Heart right ventricle (tissue), 16 donors: Measurements from ENCODE around the gene CTNNA1. TPM values are rescaled to one million over a fixed set of nuclear protein-coding genes. Genes with fewer than 3 reads are reported as not detected.

Experiments used
- ATAC-seq, 8 donors: fragments of 200-7000 bp; cut with Tn5 transposase; one replicate each; pipeline ENCODE4 v1.9.1; 2020; ENCODE audit warnings: mild to moderate bottlenecking in 8 of 8, moderate library complexity in 8 of 8, moderate number of reproducible peaks in 1 of 8
- DNase-seq, 2 donors: peaks; one replicate each; pipeline ENCODE4 v3.0.0-alpha.2; 2020
- H3K27ac ChIP-seq, 10 donors: fragments of 200-600 bp; sonication (generic) in 2 of 10; one replicate each; pipeline versions ENCODE4 v1.5.0 to v1.8.0; 2020 to 2022; ENCODE audit warnings: mild to moderate bottlenecking in 3 of 10
- H3K27me3 ChIP-seq, 7 donors: fragments of 200-600 bp; one replicate each; pipeline ENCODE4 v1.8.0; 2021 to 2022; ENCODE audit warnings: mild to moderate bottlenecking in 2 of 7
- H3K36me3 ChIP-seq, 9 donors: fragments of 200-600 bp; sonication (generic) in 1 of 9; one replicate each; pipeline versions ENCODE4 v1.5.0 to v1.8.0; 2020 to 2022; ENCODE audit warnings: mild to moderate bottlenecking in 2 of 9
- H3K4me1 ChIP-seq, 9 donors: fragments of 200-600 bp; sonication (generic) in 1 of 9; one replicate each; pipeline versions ENCODE4 v1.5.0 to v1.8.0; 2020 to 2022; ENCODE audit warnings: mild to moderate bottlenecking in 4 of 9
- H3K4me3 ChIP-seq, 10 donors: fragments of 200-600 bp; sonication (generic) in 2 of 10; one replicate each; pipeline versions ENCODE4 v1.5.0 to v1.8.0; 2020 to 2022; ENCODE audit warnings: mild to moderate bottlenecking in 7 of 10, moderate library complexity in 2 of 10
- H3K9me3 ChIP-seq, 11 donors: fragments of 200-600 bp in 10 of 11; sonication (generic) in 2 of 11; one replicate each; pipeline versions ENCODE4 v1.5.0 to v1.8.0; 2013 to 2022; ENCODE audit warnings: mild to moderate bottlenecking in 2 of 11, control low read depth in 1 of 11, moderate library complexity in 1 of 11
- WGBS, 2 donors: extraction: QIAGEN DNeasy Blood & Tissue Kit; methylation state at CpG; one replicate each; pipeline ENCODE4 v1.1.7; 2013; ENCODE audit warnings: inconsistent platforms in 1 of 2; 5-methylcytosine and 5-hydroxymethylcytosine counted together
- intact Hi-C, 10 donors: fragments of 100-400 bp; cut with DNase I; formaldehyde crosslinking; loops; one replicate each; pipeline versions ENCODE4 v1.11.1 to v1.14.2; 2022
- polyA plus RNA-seq, 2 donors: library from polyadenylated mRNA; stranded (reverse); fragments of 200-250 nt; gene quantifications; one replicate each; pipeline ENCODE4 v1.2.3, GENCODE V29; 2013
- total RNA-seq, 10 donors: library from RNA; stranded (reverse); fragmentation: NEBNext Ultra II Directional in 3 of 10; extraction: Animal tissue kit (Norgen Biotek cat#: 25700) in 3 of 10; gene quantifications; one replicate each; pipeline versions ENCODE4 v1.2.1 to v1.2.4, GENCODE V29; 2021 to 2023
- TF ChIP-seq, protein P1 (sequence below), 9 donors: fragments of 200-600 bp; sonication (generic) in 2 of 9; IDR thresholded peaks; one replicate each; pipeline versions ENCODE4 v1.5.0 to v1.8.0; 2021 to 2022; ENCODE audit warnings: antibody characterized with exemption in 9 of 9, mild to moderate bottlenecking in 5 of 9, moderate library complexity in 1 of 9
- donor health status: Arrhythmogenic right ventricular cardiomyopathy.
- donor health status: ischemic (EF 13 %, LVEDD 7.1; RV severe dilation, severe dysfunction).
- donor health status: healthy with polysubstance abuse.
- donor health status: DM: no; HTN: yes; CAD: no.
- donor health status: DM: no; HTN: no; CAD: no.
- donor health status: ischemic (EF 25% LVEDD 6.9; RV normal size, moderate dysfunction).
- donor health status: ischemic (EF 25% LVEDD 5.7; RV mildly dilated, moderate dysfunction).
- donor health status: healthy.
- donor health status: DM: yes; HTN: yes; CAD: no.
- donor health status: Ischemic cardiomyopathy.
- donor health status: ischemic (EF 35%, LVEDD 5.7; RV mildly dilated, moderate dysfunction).
- donor health status: nonischemic (EF 11% LVEDD 7.7; RV severe dilation, severe dysfunction).
- donor health status: DM: yes; HTN: yes; CAD: no.
- donor health status: PGD.
- donor health status: ischemic (EF 29% LVEDD 5.4; RV normal size, mild dysfunction).
- donor health status: nonischemic (EF 23%, LVEDD 6.1; RV moderate dilation, normal function).

CTNNA1 gene
- total and polyA plus RNA-seq, 12 donors = 128 to 416 (median 379) TPM

DNA sequence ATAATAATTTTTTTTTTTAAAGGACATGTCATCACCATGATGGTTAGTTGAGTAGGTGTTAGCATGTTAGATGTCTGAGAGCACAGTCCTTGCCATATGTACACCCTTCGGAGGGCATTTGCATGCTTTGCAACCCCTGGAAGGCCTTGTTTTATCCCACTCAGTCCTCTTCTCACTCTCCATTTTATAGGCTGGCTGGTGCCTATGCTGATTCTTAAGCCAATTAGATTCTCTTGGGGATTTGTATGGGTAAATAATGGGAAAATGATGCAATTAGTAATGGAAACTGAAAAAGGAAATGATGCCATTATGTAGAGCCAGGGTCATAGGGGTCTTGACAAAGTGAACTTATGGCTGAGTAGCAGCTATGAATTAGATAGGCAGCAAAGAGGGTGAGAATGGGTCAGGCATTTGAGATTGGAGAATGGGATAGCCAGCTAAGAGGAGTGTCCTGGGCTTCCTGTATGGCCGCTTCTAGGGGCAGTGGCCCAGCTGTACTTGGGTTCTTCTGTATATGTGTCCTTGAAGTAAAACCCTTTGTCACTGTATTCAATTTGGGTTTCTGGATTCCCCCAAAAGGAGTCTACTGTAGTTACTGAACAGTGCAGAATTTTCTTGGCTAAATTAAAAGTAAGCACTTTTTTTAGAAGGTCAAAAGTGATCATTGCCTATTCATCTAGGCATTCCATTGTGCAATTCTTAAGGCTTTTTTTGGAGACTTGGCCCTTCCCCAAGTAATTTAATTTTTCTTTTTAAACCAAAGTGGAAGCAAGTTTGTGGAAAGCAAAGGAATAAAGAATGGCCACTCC lies 90.3 kb downstream of the CTNNA1 start:
- intact Hi-C loops = no loop called here
- Histone ChIP-seq H3K27ac (peak overlapping the region in 2 of 10 donors; percentile 1 to 41), H3K36me3 (peaks cover 0 to 11% (median 0%) of the 10 kb centered on the region in 9 donors), H3K9me3 (no peaks in the 10 kb centered on the region), H3K4me1 (peaks cover 15 to 82% (median 61%) of the 10 kb centered on the region in 9 donors), H3K27me3 (no peaks in the 10 kb centered on the region), H3K4me3 (no peak overlapping the region)
- 90 to 96% methylated on average over 2 of the region's 2 CpGs for WGBS, 2 donors
- ATAC-seq (peak in 5 of 8 donors; percentile 9 to 40 (median 34)), DNase-seq (no peak)
- TF ChIP-seq, protein P1, sequence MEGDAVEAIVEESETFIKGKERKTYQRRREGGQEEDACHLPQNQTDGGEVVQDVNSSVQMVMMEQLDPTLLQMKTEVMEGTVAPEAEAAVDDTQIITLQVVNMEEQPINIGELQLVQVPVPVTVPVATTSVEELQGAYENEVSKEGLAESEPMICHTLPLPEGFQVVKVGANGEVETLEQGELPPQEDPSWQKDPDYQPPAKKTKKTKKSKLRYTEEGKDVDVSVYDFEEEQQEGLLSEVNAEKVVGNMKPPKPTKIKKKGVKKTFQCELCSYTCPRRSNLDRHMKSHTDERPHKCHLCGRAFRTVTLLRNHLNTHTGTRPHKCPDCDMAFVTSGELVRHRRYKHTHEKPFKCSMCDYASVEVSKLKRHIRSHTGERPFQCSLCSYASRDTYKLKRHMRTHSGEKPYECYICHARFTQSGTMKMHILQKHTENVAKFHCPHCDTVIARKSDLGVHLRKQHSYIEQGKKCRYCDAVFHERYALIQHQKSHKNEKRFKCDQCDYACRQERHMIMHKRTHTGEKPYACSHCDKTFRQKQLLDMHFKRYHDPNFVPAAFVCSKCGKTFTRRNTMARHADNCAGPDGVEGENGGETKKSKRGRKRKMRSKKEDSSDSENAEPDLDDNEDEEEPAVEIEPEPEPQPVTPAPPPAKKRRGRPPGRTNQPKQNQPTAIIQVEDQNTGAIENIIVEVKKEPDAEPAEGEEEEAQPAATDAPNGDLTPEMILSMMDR (IDR thresholded peaks at IDR 0.05) = no peak

DNA sequence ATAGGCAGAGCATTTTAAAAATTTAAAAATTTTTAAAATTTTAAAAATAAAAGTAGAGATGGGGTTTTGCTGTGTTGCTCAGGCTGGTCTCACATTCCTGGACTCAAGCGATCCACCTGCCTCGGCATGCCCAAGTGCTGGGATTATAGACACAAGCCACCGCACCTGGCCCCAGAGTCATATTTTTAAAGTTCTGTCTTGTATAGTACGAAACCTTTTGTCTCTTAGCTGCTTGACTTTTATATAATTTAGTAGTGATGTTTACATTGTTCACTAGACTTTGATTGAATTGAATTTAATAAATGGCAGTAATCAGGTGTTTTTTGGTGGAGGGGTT lies 90.9 kb downstream of the CTNNA1 start:
- peaks cover 15 to 84% (median 58%) of the 10 kb centered on the region in 9 donors for H3K4me1 ChIP-seq
- 94 to 95% methylated on average over 4 of the region's 4 CpGs for WGBS, 2 donors
- no peak for ATAC-seq
- peak overlapping the region in 4 of 10 donors; percentile 33 to 48 (median 38) for H3K27ac ChIP-seq
- H3K9me3 ChIP-seq = no peaks in the 10 kb centered on the region
- TF ChIP-seq, protein P1 (IDR thresholded peaks at IDR 0.05) = no peak
- no peak for DNase-seq
- H3K36me3 ChIP-seq = peaks cover 0 to 11% (median 0%) of the 10 kb centered on the region in 9 donors
- intact Hi-C loops = no loop called here
- no peak overlapping the region for H3K4me3 ChIP-seq
- no peaks in the 10 kb centered on the region for H3K27me3 ChIP-seq

DNA sequence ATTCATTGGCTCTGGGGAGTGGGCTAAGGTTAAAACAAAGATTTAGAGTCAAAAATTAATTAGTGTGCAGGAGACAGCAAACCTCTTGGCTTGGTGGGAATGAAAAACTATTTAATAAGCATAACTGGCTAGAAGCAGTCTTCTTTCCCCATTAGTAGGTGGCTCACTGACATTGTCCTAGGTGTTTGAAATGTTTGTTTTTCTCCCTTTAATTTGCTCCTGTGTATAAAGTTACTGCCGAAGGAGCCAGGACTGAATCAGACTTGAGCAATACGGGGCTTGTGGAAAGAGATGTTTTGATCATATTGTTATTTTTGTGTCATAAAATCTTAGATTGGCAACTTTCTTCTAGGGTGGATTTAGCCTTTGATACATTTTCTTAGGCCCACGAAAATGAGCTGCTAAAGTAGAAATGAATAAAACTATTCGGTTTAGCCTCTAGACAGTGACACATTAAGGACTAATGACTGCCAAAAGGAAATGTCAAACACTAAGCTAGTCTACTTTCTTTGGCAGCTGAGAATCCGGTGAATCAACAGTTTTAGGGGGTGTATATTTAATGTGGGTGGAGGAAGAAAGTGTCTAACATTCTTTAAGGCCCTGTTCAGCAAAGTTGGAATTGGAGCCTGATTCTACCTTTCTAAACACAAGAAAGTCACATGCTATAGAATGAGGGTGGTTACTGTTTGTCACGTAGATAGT lies 91.7 kb downstream of the CTNNA1 start:
- Histone ChIP-seq H3K27me3 (no peaks in the 10 kb centered on the region), H3K4me1 (peaks cover 15 to 84% (median 59%) of the 10 kb centered on the region in 9 donors), H3K27ac (peak overlapping the region in 7 of 10 donors; percentile 23 to 59 (median 33)), H3K9me3 (no peaks in the 10 kb centered on the region), H3K36me3 (peaks cover 0 to 11% (median 0%) of the 10 kb centered on the region in 9 donors), H3K4me3 (no peak overlapping the region)
- WGBS, 2 donors = 45 to 50% methylated on average over 6 of the region's 6 CpGs
- DNase-seq = no peak
- intact Hi-C loops = no loop called here
- TF ChIP-seq, protein P1 (IDR thresholded peaks at IDR 0.05) = no peak
- peak in 7 of 8 donors; percentile 42 to 81 (median 54) for ATAC-seq

DNA sequence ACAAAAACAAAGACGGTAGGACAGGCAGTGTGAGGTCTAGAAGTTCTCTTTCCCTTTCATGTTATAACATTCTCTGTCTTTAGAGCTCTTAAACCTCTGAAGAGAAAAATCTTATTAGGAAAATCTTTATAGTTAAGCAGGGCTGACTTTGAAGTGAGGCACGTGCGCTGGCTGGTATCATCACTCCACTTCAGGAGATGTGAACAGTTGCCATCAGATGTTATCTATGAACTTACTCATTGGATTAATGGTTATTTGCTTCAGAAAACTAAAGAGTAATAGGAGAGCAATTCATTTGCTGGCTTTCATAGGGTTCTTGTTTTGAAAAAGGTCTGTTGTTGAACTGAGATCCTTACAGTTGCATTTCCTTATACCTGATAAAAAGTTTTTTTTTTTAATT lies 96.2 kb downstream of the CTNNA1 start:
- Histone ChIP-seq H3K36me3 (no peaks in the 10 kb centered on the region), H3K9me3 (no peaks in the 10 kb centered on the region), H3K4me3 (no peak overlapping the region), H3K27me3 (no peaks in the 10 kb centered on the region), H3K4me1 (peaks cover 3 to 87% (median 57%) of the 10 kb centered on the region in 9 donors), H3K27ac (peak overlapping the region in 1 of 10 donors; percentile 35)
- intact Hi-C loops = no loop called here
- no peak for ATAC-seq
- WGBS, 2 donors = 16 to 31% methylated on average over 3 of the region's 3 CpGs
- TF ChIP-seq, protein P1 (IDR thresholded peaks at IDR 0.05) = no peak
- DNase-seq = no peak
